Stimulated activated CD8-positive, alpha-beta memory T cell treated with anti-CD3 and anti-CD28 coated beads, Interleukin-2, amount 100 ng/mL, for 48 hours (primary cell): ENCODE results near the gene EIF5B.

Source experiments
- DNase-seq, 2 donors: peaks; one replicate each; pipeline ENCODE4 v3.0.0-alpha.2; 2020; ENCODE audit warnings: low read depth in 2 of 2

Gene EIF5B

GRCh38 chr2:99404797-99405669 lies 67.8 kb downstream of the EIF5B start:
- DNase-seq, result no peak

GRCh38 chr2:99406137-99406536 lies 68.9 kb downstream of the EIF5B start:
- DNase-seq, result no peak

GRCh38 chr2:99410276-99410675 lies 73.1 kb downstream of the EIF5B start:
- no peak for DNase-seq

GRCh38 chr2:99414566-99414965 lies 77.4 kb downstream of the EIF5B start:
- no peak for DNase-seq

GRCh38 chr2:99417396-99417795 lies 80.2 kb downstream of the EIF5B start:
- DNase-seq, result no peak

DNA sequence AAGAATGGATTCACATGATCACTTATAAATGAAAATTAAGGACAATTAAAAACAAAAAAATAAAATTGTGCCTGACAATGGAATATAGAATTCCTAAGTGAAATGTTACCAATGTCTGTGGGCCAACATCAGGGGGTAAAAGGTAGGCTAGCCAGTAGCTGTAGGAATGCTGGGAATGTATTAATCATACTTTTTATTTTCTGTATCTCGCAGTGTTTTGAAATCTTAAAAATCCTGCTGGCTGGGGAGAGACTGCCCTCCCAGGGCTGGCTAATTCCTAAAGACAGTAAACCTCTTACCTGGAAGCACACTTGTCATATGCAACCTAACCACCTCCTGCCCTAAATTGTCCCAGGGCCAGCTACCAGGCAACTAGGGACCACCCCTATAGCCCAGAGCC lies 82.8 kb downstream of the EIF5B start:
- no peak for DNase-seq

DNA sequence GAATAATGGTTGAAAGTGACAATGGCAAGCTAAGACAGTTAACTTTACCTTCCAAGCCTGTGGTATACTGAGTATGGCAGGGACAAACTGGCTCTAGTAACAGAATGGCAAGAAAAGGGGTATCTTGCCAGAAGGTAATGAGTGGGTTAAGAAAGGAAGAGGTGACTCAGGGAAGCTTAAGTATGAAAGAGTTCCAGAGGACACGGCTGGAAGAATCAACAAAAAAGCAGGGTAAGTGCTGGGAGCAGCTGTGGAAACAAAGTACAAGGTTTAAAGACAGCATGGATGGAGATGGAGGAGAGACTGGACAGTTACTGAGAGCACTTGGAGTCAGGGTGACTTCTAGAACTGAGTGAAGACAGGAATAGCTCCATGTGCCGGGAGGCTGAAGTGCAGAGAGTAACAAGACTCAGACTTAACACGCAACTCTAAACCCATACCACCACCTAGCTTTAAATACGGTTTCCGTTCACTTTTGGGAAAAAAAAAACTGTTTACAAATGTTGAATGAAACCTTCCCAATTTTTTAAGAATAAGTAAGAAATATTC lies 83.6 kb downstream of the EIF5B start:
- DNase-seq, result no peak

DNA sequence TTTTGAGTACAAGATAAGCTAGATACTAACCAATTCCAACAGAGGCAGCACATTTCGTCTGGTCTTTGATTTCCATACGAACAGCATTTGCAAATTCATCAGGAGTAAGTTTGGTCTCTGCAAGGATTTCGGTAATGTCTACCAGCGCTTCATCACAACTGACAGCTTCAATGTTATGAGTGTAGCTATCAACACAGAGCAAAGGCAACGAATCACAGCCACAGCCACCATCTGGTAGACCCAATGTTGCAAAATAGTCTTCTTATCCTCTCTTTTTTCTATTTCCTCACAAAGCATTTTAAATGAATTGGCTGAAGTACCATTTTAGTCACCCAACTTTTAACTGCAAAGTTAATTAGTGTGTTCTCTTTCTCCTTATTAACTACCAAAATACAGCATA lies 84.3 kb downstream of the EIF5B start:
- no peak for DNase-seq

DNA sequence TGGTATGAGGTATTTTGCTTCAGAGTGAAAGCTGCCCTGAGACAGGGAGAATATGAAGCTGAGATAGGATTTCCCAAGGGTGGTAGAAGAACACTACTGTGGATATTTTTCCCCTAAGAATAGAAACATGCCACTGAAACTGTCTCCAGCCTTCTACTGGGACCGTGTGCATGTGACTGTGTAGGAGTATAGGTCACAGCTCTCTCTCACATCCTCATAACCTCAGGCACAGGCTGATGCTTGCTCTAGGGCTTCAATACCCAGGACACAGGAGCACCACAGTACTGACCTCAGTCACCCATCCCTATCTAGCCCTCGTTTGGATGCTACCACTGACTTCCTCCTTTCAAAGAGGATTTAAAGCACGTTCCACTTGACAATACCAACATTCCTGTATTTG lies 85.4 kb downstream of the EIF5B start:
- no peak for DNase-seq

GRCh38 chr2:99424371-99424770 lies 87.2 kb downstream of the EIF5B start:
- no peak for DNase-seq

- no peak for DNase-seq
These were observed 87.8 kb downstream of the EIF5B start for GRCh38 chr2:99425022-99425421.

- DNase-seq, result no peak
These were observed 93.6 kb downstream of the EIF5B start for GRCh38 chr2:99430614-99431291.

DNA sequence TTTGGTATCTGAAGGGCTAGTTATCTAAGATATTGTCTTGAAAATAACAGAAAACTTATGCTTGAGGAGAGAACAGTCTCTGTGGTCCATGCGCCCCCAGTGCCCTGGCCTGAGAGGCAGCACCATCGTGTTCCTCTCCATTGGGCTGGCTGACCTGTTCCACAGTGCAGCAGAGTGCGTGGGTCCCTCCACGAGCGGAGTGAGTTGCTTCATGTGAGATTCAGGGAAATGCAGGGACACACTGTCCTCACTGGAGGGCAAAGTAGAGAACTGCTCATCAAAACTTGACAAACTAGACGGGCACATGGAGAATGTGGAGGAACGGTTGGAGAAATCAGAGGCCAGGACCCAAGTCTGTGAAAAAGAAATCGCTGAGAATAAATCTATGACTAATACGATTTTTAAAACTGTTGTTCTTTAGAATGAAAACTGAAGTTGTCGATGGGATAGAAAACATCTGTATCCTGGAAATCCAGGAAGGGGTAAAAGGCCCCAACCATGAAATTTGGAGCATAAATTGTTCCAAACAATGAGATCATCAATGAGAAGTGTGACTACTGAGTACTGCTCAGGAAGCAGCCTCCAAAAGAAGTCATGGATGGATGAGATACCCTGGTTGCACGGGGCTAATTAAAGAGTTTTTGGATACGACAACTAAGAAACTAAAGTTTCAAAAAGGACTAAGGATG lies 94.5 kb downstream of the EIF5B start:
- DNase-seq, result no peak

DNA sequence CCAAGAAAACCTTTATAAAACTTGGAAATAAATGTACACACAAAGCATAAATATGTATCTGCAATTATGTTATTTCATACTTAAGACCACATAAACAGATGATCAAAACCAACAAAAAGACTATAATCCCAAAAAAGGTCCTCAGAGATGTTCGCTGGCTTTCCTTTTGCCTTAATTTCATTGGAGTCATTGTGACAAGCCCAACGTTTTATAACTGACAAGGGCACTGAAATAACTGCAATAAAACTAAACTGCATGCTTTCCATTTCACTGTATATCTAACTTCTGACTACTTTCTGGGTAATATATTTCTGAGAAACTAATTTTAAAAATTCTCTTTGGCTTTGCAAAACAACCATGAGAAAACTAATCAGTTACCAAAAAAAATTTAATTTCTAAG lies 96.2 kb downstream of the EIF5B start:
- DNase-seq, result no peak

DNA sequence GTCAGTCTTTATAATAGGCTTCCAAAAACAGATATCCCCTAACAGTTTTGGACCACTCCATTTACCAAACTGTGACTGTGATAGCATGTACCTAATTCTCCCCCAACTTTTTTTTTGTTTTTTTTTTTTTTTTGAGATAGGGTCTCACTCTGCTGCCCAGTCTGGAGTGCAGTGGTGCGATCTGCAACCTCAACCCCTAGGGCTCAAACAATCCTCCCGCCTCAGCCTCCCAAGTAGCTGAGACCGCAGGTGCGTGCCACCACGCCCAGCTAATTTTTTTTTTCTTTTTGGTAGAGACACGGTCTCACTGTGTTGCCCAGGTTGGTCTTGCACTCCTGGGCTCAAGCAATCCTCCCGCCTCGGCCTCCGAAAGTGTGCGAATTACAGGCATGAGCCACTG lies 99.7 kb downstream of the EIF5B start:
- DNase-seq, result no peak

GRCh38 chr2:99439971-99440505 lies 102.8 kb downstream of the EIF5B start:
- no peak for DNase-seq

DNA sequence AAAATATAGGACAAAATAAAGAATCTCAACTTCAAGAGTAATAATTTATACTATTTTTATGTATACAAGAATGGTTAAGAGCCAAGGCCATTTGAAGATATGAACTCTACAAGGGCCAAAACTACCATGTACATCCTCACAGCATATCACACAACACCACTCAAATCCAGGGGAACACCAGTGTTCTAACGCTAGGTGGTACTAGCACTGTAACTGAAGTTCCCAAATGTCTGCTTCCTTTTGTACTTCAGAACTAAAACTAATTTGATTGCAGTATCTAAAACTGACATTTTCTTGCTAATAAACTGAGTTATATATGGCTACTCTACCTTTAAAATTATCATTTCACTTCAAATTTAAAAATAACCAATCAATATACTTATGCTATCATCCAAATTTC lies 105.6 kb downstream of the EIF5B start:
- DNase-seq, result no peak

DNA sequence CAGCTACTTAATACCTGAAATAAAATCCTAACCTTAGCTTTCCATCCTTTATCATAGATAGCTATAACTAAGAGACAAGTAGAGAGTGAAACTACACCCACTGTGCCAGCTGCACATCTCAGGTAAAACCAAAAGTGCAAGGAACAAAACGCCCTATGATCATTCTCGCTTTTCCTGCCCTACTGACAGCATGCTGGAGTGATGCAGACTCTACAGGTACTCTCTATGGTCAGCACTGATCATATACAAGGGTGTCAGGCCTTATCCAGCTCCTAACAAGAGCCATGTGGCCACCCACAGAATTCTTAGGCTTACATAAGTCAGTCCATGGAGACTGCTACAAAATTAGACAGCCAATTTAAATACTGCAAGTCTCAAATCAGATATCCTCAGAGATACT lies 107.0 kb downstream of the EIF5B start:
- no peak for DNase-seq

GRCh38 chr2:99445065-99445464 lies 107.9 kb downstream of the EIF5B start:
- DNase-seq, result no peak

- no peak for DNase-seq
These were observed 111.4 kb downstream of the EIF5B start for GRCh38 chr2:99448556-99448955.

- no peak for DNase-seq
These were observed 113.0 kb downstream of the EIF5B start for GRCh38 chr2:99450199-99450598.
